IPS DF 6.9 (cell line): ENCODE data around the gene DNAJB9.

Source experiments
- DNase-seq: peaks from one replicate; pipeline ENCODE4 v3.0.0-alpha.2; 2013; ENCODE audit warnings: low read depth, low spot score
- H3K27ac ChIP-seq: one replicate; pipeline ENCODE4 v1.5.1; 2013; ENCODE audit warnings: low read length, control low read depth
- H3K27me3 ChIP-seq: 2 replicates; pipeline ENCODE4 v1.6.1; 2013; ENCODE audit warnings: mild to moderate bottlenecking, low read length; ENCODE audit not compliant: control insufficient read depth, insufficient read depth
- H3K36me3 ChIP-seq: 2 replicates; pipeline ENCODE4 v1.6.1; 2013; ENCODE audit warnings: low read length; ENCODE audit not compliant: control insufficient read depth, insufficient read depth
- H3K4me1 ChIP-seq: 2 replicates; pipeline ENCODE4 v1.6.1; 2013; ENCODE audit warnings: low read length; ENCODE audit not compliant: control insufficient read depth, insufficient read depth
- H3K4me3 ChIP-seq: 2 replicates; pipeline ENCODE4 v1.5.1; 2013; ENCODE audit warnings: mild to moderate bottlenecking, low read length
- H3K9me3 ChIP-seq: 2 replicates; pipeline ENCODE4 v1.6.1; 2013; ENCODE audit warnings: low read length, inconsistent platforms; ENCODE audit not compliant: control insufficient read depth, insufficient read depth
- WGBS: extraction: QIAGEN DNeasy Blood & Tissue Kit; methylation state at CpG from one replicate; pipeline ENCODE4 v1.1.7; 2013; ENCODE audit warnings: mixed read lengths, missing lambda C conversion rate; ENCODE audit not compliant: insufficient read length, insufficient coverage; 5-methylcytosine and 5-hydroxymethylcytosine counted together

The DNAJB9 gene

GRCh38 chr7:108586274-108586710 is 16.6 kb downstream of the DNAJB9 start:
- peaks cover 3% of the 10 kb centered on the region; the same call in 1 of the 2 replicates for H3K4me1 ChIP-seq
- H3K27ac ChIP-seq, result no peak overlapping the region
- H3K4me3 ChIP-seq, result no peak overlapping the region
- no peaks in the 10 kb centered on the region for H3K9me3 ChIP-seq
- WGBS, result no CpG with 5 or more reads among the region's 3 CpGs
- DNase-seq, result no peak
- H3K36me3 ChIP-seq, result no peaks in the 10 kb centered on the region
- no peaks in the 10 kb centered on the region for H3K27me3 ChIP-seq

GRCh38 chr7:108589199-108589598 is 19.5 kb downstream of the DNAJB9 start:
- no peaks in the 10 kb centered on the region for H3K27me3 ChIP-seq
- no peak for DNase-seq
- H3K4me3 ChIP-seq, result no peak overlapping the region
- no peaks in the 10 kb centered on the region for H3K36me3 ChIP-seq
- no peak overlapping the region for H3K27ac ChIP-seq
- H3K9me3 ChIP-seq, result no peaks in the 10 kb centered on the region
- H3K4me1 ChIP-seq, result no peaks in the 10 kb centered on the region

GRCh38 chr7:108589874-108590273 is 20.2 kb downstream of the DNAJB9 start:
- H3K27me3 ChIP-seq, result no peaks in the 10 kb centered on the region
- no peaks in the 10 kb centered on the region for H3K4me1 ChIP-seq
- no peaks in the 10 kb centered on the region for H3K9me3 ChIP-seq
- DNase-seq, result no peak
- H3K27ac ChIP-seq, result no peak overlapping the region
- no peaks in the 10 kb centered on the region for H3K36me3 ChIP-seq
- no CpG with 5 or more reads among the region's 1 CpG for WGBS
- H3K4me3 ChIP-seq, result no peak overlapping the region

- Histone ChIP-seq H3K36me3 (no peaks in the 10 kb centered on the region), H3K4me1 (no peaks in the 10 kb centered on the region), H3K27me3 (no peaks in the 10 kb centered on the region), H3K4me3 (no peak overlapping the region), H3K27ac (no peak overlapping the region), H3K9me3 (no peaks in the 10 kb centered on the region)
- DNase-seq, result no peak
- WGBS, result no CpG with 5 or more reads among the region's 2 CpGs
Observed at GRCh38 chr7:108590606-108591005, 20.9 kb downstream of the DNAJB9 start.

- no peaks in the 10 kb centered on the region for H3K36me3 ChIP-seq
- no peaks in the 10 kb centered on the region for H3K4me1 ChIP-seq
- no peak overlapping the region for H3K27ac ChIP-seq
- no peak overlapping the region for H3K4me3 ChIP-seq
- no peak for DNase-seq
- WGBS, result no CpG with 5 or more reads among the region's 3 CpGs
- H3K27me3 ChIP-seq, result no peaks in the 10 kb centered on the region
- H3K9me3 ChIP-seq, result no peaks in the 10 kb centered on the region
Observed at GRCh38 chr7:108592646-108593201, 23.1 kb downstream of the DNAJB9 start.

- WGBS, result no CpG with 5 or more reads among the region's 4 CpGs
- no peaks in the 10 kb centered on the region for H3K27me3 ChIP-seq
- no peaks in the 10 kb centered on the region for H3K9me3 ChIP-seq
Observed at GRCh38 chr7:108596560-108596959, 26.9 kb downstream of the DNAJB9 start.

GRCh38 chr7:108598153-108598552 is 28.5 kb downstream of the DNAJB9 start:
- H3K27me3 ChIP-seq, result no peaks in the 10 kb centered on the region
- H3K4me3 ChIP-seq, result no peak overlapping the region
- H3K4me1 ChIP-seq, result no peaks in the 10 kb centered on the region
- no peaks in the 10 kb centered on the region for H3K36me3 ChIP-seq
- no peaks in the 10 kb centered on the region for H3K9me3 ChIP-seq
- DNase-seq, result no peak
- no peak overlapping the region for H3K27ac ChIP-seq
- no CpG with 5 or more reads among the region's 2 CpGs for WGBS

More at GRCh38 chr7:108596560-108596959, 26.9 kb downstream of the DNAJB9 start:
- no peaks in the 10 kb centered on the region for H3K4me1 ChIP-seq
- DNase-seq, result no peak
- no peak overlapping the region for H3K27ac ChIP-seq
- no peaks in the 10 kb centered on the region for H3K36me3 ChIP-seq
- no peak overlapping the region for H3K4me3 ChIP-seq

GRCh38 chr7:108598914-108599580 is 29.4 kb downstream of the DNAJB9 start:
- DNase-seq, result no peak
- Histone ChIP-seq H3K27ac (no peak overlapping the region), H3K36me3 (no peaks in the 10 kb centered on the region), H3K4me3 (no peak overlapping the region), H3K9me3 (no peaks in the 10 kb centered on the region), H3K4me1 (no peaks in the 10 kb centered on the region), H3K27me3 (no peaks in the 10 kb centered on the region)
- no CpG with 5 or more reads among the region's 6 CpGs for WGBS

- Histone ChIP-seq H3K4me1 (no peaks in the 10 kb centered on the region), H3K4me3 (no peak overlapping the region), H3K27me3 (no peaks in the 10 kb centered on the region), H3K9me3 (no peaks in the 10 kb centered on the region), H3K27ac (no peak overlapping the region), H3K36me3 (no peaks in the 10 kb centered on the region)
- no peak for DNase-seq
- WGBS, result no CpG with 5 or more reads among the region's 1 CpG
Observed at GRCh38 chr7:108600399-108600798, 30.7 kb downstream of the DNAJB9 start.

- no peaks in the 10 kb centered on the region for H3K36me3 ChIP-seq
- H3K27me3 ChIP-seq, result no peaks in the 10 kb centered on the region
- no CpG with 5 or more reads among the region's 8 CpGs for WGBS
- H3K9me3 ChIP-seq, result no peaks in the 10 kb centered on the region
- H3K4me1 ChIP-seq, result no peaks in the 10 kb centered on the region
- no peak overlapping the region for H3K4me3 ChIP-seq
- H3K27ac ChIP-seq, result no peak overlapping the region
- DNase-seq, result no peak
Observed at GRCh38 chr7:108603656-108604306, 34.1 kb downstream of the DNAJB9 start.
